ENCODE results near the gene CSNK1D.
"Not testable (repeated sequence)": the region's sequence is repeated elsewhere in the genome, so short reads cannot be mapped to it uniquely, and the experiment has no call there.

DNA sequence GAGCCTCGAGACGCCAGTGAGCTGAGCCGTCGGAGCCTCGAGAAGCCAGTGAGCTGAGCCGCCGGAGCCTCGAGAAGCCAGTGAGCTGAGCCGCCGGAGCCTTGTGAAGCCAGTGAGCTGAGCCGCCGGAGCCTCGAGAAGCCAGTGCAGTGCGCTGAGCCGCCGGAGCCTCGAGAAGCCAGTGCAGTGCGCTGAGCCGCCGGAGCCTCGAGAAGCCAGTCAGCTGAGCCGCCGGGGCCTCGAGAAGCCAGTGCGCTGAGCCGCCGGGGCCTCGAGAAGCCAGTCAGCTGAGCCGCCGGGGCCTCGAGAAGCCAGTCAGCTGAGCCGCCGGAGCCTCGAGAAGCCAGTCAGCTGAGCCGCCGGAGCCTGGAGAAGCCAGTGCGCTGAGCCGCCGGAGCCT lies 19.4 kb downstream of the CSNK1D start:
- TF ChIP-seq, protein P1, sequence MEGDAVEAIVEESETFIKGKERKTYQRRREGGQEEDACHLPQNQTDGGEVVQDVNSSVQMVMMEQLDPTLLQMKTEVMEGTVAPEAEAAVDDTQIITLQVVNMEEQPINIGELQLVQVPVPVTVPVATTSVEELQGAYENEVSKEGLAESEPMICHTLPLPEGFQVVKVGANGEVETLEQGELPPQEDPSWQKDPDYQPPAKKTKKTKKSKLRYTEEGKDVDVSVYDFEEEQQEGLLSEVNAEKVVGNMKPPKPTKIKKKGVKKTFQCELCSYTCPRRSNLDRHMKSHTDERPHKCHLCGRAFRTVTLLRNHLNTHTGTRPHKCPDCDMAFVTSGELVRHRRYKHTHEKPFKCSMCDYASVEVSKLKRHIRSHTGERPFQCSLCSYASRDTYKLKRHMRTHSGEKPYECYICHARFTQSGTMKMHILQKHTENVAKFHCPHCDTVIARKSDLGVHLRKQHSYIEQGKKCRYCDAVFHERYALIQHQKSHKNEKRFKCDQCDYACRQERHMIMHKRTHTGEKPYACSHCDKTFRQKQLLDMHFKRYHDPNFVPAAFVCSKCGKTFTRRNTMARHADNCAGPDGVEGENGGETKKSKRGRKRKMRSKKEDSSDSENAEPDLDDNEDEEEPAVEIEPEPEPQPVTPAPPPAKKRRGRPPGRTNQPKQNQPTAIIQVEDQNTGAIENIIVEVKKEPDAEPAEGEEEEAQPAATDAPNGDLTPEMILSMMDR (IDR thresholded peaks at IDR 0.05) = not testable (repeated sequence)
- not testable (repeated sequence) for TF ChIP-seq POLR2A (IDR thresholded peaks at IDR 0.05)

Data from ovary (tissue), 3 donors.